Stimulated activated CD4-positive, alpha-beta T cell treated with anti-CD3 and anti-CD28 coated beads, Interleukin-1b, Interleukin-23, amount 100 ng/mL, for 24 hours (primary cell): Measurements from ENCODE around the gene BMP6.

ENCODE experiments used
- DNase-seq, 4 experiments: peaks; one replicate each; pipeline ENCODE4 v3.0.0-alpha.2; 2020; ENCODE audit warnings: low read depth in 4 of 4, low spot score in 1 of 4

Gene BMP6

GRCh38 chr6:7719364-7719850, 6.5 kb upstream of the BMP6 start:
- no peak for DNase-seq

GRCh38 chr6:7720346-7720745, 5.6 kb upstream of the BMP6 start:
- no peak for DNase-seq

- no peak for DNase-seq
These were observed 4.2 kb upstream of the BMP6 start for GRCh38 chr6:7721649-7722048.

GRCh38 chr6:7723041-7723447, 2.9 kb upstream of the BMP6 start:
- peak; percentile 15 to 56 (median 46) for DNase-seq

GRCh38 chr6:7723554-7723953, 2.3 kb upstream of the BMP6 start:
- no peak for DNase-seq

- no peak for DNase-seq
These were observed 487 bp upstream of the BMP6 start for GRCh38 chr6:7725412-7725811.

- no peak for DNase-seq
These were observed 652 bp downstream of the BMP6 start for GRCh38 chr6:7726416-7727085.

- DNase-seq: no peak
These were observed 1.4 kb downstream of the BMP6 start for GRCh38 chr6:7727086-7727945.

- DNase-seq: no peak
These were observed 2.3 kb downstream of the BMP6 start for GRCh38 chr6:7727946-7728854.

GRCh38 chr6:7728855-7729590, 3.1 kb downstream of the BMP6 start:
- no peak for DNase-seq

- no peak for DNase-seq
These were observed 4.3 kb downstream of the BMP6 start for GRCh38 chr6:7730001-7730783.

- no peak for DNase-seq
These were observed 4.9 kb downstream of the BMP6 start for GRCh38 chr6:7730784-7731227.

- DNase-seq: no peak
These were observed 5.4 kb downstream of the BMP6 start for GRCh38 chr6:7731294-7731693.

- DNase-seq: no peak
These were observed 6.3 kb downstream of the BMP6 start for GRCh38 chr6:7732228-7732627.

GRCh38 chr6:7734707-7735383, 8.9 kb downstream of the BMP6 start:
- no peak for DNase-seq

- no peak for DNase-seq
These were observed 11.2 kb downstream of the BMP6 start for GRCh38 chr6:7737106-7737505.

- DNase-seq: no peak
These were observed 12.0 kb downstream of the BMP6 start for GRCh38 chr6:7737867-7738266.

GRCh38 chr6:7742223-7742785, 16.4 kb downstream of the BMP6 start:
- DNase-seq: no peak

- DNase-seq: no peak
These were observed 20.0 kb downstream of the BMP6 start for GRCh38 chr6:7745942-7746341.
